HG02938 (cell line): Measurements from ENCODE around the gene SH3PXD2A.

ENCODE experiments used
- ATAC-seq: cut with Tn5 transposase; IDR thresholded peaks from one replicate; pipeline ENCODE4 v1.9.1; 2021; ENCODE audit warnings: mild to moderate bottlenecking, moderate library complexity; ENCODE audit not compliant: unreplicated experiment

SH3PXD2A gene

DNA sequence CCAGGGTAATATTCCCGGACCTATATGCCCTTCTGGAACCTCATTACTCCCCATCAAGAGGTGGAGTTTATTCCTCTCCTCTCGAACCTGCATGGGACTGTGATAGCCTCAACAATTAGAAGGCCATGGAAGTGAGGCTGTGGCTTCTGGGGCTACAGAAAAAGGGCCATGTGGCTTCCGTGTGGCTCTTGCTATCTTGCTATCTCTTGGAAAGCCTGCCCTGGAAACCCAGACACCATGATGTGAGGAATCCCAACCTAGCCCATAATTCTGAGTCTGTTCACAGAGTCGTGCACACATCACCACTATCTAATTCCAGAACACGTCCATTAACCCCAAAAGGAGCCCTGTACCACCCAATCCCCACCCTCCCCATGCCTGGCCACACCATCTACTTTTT lies 20.8 kb upstream of the SH3PXD2A start:
- ATAC-seq: no peak

DNA sequence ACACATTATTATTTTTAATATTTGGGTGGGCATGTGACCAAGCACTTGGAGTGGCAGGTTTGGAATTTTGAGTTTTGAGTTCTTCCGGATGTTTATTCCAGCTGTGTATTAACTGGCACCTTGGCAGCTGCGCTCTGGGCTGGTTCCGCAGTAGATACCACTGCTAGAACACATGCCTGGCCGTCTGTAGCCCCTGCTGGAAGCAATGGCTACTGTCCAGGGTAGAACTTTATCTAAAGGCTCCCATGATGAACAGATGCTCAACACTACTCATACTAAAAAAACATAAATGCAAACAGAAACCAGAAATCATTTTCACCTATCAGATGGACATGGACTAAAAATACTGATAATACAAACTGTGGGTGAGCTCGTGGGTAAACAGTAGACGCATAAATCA lies 19.4 kb upstream of the SH3PXD2A start:
- no peak for ATAC-seq

GRCh38 chr10:103872137-103872931 lies 17.0 kb upstream of the SH3PXD2A start:
- ATAC-seq: no peak

DNA sequence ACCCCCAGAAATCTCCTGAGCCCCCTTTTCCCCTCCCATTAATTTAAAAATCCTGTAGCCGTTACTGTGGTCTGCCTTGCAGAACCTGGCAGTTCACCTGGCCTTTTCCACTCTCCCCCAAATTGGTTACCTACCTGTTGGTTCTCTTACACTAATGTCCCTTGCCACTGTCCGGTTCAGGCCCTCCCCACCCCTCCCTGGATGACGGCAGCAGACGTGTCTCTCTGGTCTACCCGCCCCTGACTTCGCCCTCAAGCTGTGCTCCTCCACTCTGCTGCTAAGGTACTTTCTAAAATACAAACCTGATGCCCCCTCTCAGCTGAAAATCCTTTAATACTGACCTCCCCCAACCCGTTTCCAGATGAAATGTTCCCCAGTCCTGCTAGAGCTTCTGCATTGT lies 15.6 kb upstream of the SH3PXD2A start:
- no peak for ATAC-seq

DNA sequence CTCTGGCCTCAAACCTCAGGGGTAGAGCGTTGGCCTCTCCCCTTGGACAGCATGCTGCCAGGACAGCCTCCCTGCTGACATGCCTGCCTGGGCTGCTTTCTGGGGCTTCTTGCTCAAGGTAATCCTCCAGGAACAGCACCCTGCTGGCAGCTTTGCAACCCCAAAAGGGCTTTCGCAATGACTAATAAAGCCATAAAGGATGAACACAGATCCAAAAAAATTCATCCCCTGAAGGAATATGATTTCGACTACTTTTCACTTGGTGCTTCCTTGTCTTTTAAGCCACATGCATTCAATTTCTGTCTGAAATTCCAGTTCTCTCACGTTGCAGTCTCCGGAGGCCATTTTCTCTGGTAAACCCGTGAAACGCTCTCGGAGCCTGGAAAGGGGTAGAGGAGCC lies 15.1 kb upstream of the SH3PXD2A start:
- ATAC-seq: no peak

DNA sequence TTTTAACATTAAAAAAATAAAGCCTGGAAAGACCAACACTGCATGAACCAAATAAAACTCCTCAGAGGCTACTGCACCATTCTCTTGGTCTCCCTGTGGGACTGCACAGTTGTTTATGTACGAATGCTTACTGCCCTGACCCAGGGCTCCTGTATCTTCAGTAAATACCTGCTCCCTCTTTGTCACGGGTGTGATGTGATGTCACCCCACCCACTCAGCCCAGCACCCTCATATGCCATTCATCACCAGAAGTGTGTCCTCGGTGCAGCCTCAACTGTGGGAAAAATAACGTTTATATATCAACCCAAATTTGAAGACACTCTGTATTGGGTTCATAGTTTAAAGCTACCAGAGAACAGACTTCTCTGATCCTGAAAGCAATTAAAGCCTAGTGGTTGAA lies 14.0 kb upstream of the SH3PXD2A start:
- ATAC-seq: no peak

GRCh38 chr10:103868200-103868599 lies 12.8 kb upstream of the SH3PXD2A start:
- ATAC-seq: no peak

GRCh38 chr10:103861505-103861904 lies 6.1 kb upstream of the SH3PXD2A start:
- no peak for ATAC-seq

DNA sequence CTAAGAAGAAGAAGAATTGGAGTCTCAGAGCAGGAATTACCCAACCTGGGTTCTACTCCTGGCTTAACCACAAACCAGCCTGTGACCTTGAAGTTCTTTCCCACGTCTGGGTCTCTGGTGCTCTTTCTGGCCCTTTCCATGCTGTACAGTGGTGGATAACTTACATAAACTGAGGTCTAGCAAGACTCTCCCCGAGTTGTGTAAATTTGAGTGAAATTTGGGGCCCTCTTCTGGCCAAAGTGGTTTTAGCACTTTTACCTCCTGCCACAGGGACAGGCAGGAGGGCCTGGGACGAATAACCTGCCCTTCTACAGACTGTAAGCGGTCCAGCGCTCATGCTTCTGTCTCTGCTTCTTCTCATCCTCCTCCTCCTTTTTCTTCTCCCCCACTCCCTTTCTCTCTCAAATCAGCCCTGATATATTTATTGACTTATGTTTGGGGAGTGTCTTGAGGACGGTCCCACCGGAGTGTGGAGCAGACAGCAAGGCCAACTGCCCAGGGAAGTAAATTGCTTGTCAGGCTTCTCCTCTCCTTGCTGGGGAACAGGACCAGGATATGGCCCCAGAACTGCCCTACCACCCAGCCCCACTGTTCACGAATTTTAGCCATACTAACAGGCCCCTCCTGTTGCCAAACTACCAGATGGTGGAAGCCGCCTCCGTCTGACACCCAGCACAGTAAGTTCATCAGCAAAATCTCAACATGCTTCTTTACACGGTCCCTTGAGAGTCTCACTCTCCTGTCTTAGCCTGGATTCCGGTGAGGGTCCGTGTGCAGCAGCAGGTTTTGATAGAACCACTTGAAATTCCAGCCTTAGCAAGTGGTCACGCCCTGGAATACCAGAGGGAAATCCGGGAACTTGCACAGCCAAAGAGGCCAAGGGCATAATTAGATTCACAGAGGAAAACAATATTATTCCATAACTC lies 4.0 kb upstream of the SH3PXD2A start:
- ATAC-seq: peak; percentile 70

GRCh38 chr10:103858360-103858759 lies 3.0 kb upstream of the SH3PXD2A start:
- no peak for ATAC-seq

DNA sequence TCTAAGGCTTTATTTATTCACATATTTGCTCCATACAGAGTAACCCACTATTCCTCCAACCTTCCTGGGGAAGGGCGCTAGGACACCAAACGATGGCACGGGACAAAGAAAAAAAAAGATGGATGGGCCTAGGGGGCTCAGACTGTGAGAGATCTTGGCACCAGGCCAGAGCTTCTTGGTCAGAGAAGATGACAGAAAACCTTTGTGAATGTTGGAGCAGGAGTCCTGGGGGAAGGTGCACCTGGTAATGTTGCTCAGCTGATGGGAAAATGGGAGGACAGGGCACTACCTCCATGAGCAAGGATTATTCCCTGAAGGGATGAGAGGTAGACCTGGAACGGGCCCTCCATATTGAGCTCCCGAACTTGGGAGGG lies 1.4 kb upstream of the SH3PXD2A start:
- ATAC-seq: no peak

DNA sequence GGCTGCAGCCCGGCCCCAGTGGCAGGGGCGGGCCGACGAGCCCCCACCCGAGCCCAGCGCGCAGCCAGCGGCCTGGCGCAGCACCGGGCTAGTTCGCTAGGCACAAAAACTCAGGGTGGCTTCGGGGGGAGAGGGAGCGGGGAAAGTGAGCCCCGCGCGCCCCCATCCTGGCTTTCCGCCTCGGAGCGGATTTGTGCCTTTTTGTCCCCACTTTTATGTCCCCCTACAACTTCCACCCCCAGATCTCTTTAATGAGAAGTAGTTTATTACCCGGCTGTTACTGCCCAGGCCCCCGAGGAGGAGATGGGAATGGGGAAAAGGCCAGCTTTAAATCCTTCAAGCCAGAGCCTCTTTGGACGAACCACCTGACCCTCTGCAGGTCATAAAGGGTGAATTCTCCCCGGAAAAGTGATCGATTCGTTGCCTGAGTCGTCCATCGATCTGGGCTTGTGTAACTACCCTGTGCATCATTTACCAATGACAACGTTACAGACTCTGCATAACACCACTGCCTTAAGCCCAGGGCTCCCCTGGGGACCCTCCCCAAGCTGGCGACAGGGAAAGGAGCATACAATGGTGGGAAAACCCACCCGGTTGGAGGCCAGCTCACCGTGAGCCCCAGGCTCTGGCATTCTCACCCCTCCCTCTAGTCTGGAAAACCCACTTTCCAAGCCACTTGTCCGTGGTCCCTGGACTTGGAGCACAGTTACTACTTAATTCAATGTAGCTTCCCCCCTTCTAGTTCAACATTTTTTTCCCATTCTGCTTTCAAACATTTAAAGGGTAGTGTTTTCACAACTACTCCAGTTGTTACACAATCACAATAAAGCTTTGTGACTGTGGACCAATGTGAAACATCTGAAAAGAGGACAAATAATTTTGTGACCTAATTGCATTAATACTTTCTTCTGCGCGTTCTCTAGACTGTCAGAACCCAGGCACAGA lies 748 bp upstream of the SH3PXD2A start:
- ATAC-seq: no peak

DNA sequence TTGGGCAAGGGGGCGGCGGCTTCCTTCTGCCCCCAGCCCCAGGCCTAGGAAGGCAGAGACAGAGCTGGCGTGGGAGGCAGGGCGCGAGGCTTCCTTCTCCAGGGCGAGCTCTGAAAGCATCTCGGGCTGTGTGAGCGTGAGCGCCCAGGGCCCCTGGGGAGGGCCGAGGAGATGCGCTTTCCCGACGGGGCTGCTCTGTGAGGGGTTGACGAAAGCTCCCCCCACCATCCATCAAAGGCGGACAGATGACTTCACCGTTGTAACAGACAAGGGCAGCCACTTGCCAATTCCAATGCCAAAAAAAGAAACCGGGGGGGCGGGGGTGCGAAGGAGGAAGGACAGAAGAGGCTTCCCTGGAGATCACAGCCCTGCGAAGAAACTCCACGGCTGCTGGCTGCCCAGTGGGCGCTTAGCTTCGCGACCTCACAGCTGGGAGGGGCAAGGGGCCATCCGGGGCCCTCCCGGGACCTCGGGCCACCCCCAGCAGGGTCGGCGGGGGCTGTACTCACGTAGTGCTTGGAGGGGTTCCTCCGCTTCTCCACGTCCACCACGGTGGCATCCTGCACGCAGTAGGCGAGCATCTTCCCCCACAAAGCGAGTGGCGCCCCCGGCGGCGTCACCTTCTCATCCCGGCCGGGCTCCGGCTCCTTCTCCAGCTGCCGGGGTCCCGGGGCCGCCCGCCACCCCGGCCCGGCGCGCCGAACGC lies 537 bp downstream of the SH3PXD2A start:
- no peak for ATAC-seq

DNA sequence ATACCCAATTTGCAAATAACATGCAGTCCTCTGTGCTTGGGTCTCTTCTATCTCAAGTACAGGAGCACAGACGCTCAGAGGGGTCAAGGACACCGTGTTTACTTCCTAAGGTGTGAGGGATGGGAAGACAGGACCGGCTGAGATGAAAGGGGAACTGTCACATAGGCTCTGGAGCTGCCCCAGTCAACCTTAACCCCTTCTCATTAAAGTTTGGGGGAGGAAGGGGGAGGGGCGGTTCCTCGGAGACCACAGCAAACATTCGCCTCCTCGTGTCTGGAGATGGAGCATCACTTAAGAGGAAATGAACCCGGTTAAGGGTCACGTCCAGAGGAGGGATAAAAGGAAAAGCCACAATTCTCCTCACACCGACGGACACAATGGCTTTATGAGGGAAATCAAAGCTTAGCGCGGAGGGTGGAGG lies 1.1 kb downstream of the SH3PXD2A start:
- ATAC-seq: no peak

- no peak for ATAC-seq
Measured at GRCh38 chr10:103853428-103854264, 1.7 kb downstream of the SH3PXD2A start.

GRCh38 chr10:103852856-103853255 lies 2.5 kb downstream of the SH3PXD2A start:
- ATAC-seq: no peak

DNA sequence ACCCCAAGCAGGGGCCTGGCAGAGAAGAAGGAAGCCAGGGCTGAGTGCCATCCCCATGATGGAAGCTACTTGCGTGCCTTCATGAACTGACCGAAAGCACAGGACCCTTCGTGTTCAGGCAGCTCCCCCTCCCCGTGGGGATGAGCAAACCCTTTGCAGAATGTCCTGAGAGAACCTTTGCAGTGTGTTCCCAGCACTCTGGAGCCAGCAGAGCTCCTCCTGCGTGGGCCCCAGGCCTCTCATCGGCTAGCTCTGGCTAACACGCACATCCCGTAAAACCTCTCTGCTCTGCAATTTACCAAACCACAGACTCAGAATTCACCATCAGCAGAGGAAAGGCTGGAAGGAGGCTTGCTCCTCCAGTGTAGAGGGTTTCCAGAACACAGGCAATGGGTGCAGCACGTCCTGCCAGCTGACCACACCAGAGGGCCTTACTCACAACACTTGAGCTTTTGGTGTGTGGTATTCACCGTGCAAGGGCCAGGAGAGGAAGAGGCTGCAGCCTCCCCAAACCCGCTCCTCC lies 3.1 kb downstream of the SH3PXD2A start:
- ATAC-seq: no peak

DNA sequence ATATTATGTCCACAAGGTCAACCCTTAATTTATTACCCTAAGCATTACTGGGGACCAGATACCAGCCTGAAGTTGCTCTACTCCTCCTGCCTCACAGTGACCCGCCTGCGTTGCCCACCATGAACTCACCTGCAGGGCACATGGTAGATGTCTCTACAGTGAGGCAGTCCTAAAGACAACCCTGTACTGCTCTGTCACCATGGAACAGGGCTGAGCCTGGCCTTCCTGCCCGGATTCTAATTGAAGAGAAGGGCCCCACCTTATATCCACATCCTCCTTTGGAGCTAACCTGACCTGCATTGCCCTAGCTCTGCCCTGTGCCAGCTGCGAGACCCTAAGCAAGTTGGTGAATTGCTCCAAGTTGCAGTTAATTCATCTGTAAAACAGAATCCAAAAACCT lies 4.1 kb downstream of the SH3PXD2A start:
- no peak for ATAC-seq

DNA sequence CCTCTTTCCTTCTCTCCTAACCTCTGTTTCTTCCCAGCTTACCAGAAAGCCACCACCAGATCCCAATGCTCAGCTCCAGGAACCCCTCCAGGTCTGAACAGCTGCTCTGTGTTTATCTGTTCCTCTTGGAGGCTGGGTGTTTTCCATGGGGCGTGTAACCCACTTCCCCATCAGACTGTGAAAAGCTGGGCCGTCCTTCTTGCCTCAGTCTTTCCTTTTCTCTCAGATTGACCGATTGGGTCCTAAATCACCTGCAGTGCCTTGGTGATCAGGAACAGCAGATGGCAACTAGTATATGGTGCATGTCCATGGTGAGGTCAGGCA lies 4.8 kb downstream of the SH3PXD2A start:
- ATAC-seq: no peak
